Measurements from ENCODE around the gene RHBDL2. TPM values are rescaled to one million over a fixed set of nuclear protein-coding genes. Genes with fewer than 3 reads are reported as not detected.

The RHBDL2 gene
- total and polyA plus RNA-seq, 2 donors (not counting 3 experiments of a cell fraction or from before 2014, with no cell fraction given) = 0.06 to 1.4 TPM

GRCh38 chr1:38908821-38909220, 32.8 kb downstream of the RHBDL2 start:
- Histone ChIP-seq H3K9me3 (replicated peaks; ENCODE audit: control insufficient read depth, insufficient read depth, low read length) (no peaks in the 10 kb centered on the region), H3K4me1 (ENCODE audit: control insufficient read depth, extremely low read depth, insufficient read depth, low read length) (no peaks in the 10 kb centered on the region), H3K36me3 (ENCODE audit: control insufficient read depth in 2 of 2, extremely low read depth in 1 of 2, insufficient read depth in 2 of 2, low read length in 2 of 2) (no peaks in the 10 kb centered on the region), H3K27ac (ENCODE audit: insufficient read depth, low read depth, low read length) (no peak overlapping the region), H3K9ac (replicated peaks; ENCODE audit: extremely low read depth, insufficient read depth, low read length) (no peak overlapping the region), H4K20me1 (replicated peaks; ENCODE audit: control insufficient read depth, extremely low read depth, insufficient read depth, low read length) (no peaks in the 10 kb centered on the region), H2AFZ (ENCODE audit: low read depth, low read length) (no peak overlapping the region), H3K4me2 (ENCODE audit: insufficient read depth, low read length) (no peak overlapping the region), H3K9me1 (replicated peaks; ENCODE audit: control insufficient read depth, extremely low read depth, insufficient read depth, low read length) (no peaks in the 10 kb centered on the region), H3K27me3 (ENCODE audit: control insufficient read depth in 2 of 2, insufficient read depth in 2 of 2, low read length in 2 of 2) (no peaks in the 10 kb centered on the region), H3K4me3 (replicated peaks in 1 of 3; ENCODE audit: insufficient read depth in 1 of 3, low read depth in 1 of 3, low read length in 3 of 3) (no peak overlapping the region), H3K79me2 (ENCODE audit: control insufficient read depth, insufficient read depth, low read length) (no peaks in the 10 kb centered on the region)
- TF ChIP-seq CTCF (IDR thresholded peaks at IDR 0.05; ENCODE audit: extremely low read depth in 1 of 2, insufficient read depth in 1 of 2, low read depth in 1 of 2, low read length in 2 of 2) (no peak), MYC (IDR thresholded peaks at IDR 0.05; ENCODE audit: low read depth, low read length) (no peak), POLR2A (IDR thresholded peaks at IDR 0.05; ENCODE audit: low read depth, low read length) (no peak), POLR2AphosphoS5 (IDR thresholded peaks at IDR 0.05; ENCODE audit: insufficient read depth, low read depth, low read length) (no peak), FOS (IDR thresholded peaks at IDR 0.05; ENCODE audit: borderline replicate concordance, insufficient read depth, low read length) (no peak), GATA2 (IDR thresholded peaks at IDR 0.05; ENCODE audit: insufficient read depth, insufficient read length, low read depth, low read length) (no peak), JUN (IDR thresholded peaks at IDR 0.05; ENCODE audit: borderline replicate concordance, insufficient read depth, insufficient read length, low read depth) (no peak), MAX (IDR thresholded peaks at IDR 0.05; ENCODE audit: insufficient read depth, insufficient read length) (no peak), EZH2 (IDR thresholded peaks at IDR 0.05; ENCODE audit: borderline replicate concordance, low read depth, low read length, severe bottlenecking) (no peak)
- intact Hi-C loops (cut with micrococcal nuclease) (no loop called here), dilution Hi-C loops (cut with MboI; ENCODE audit: extremely low pct_ligation_motif_present, low sequenced_read_pairs) (no loop called here)
- BruUV-seq (replicated peaks) = no TSS peak
- CTCF ChIA-PET = interaction anchor here (0.8 kb wide), 1 partner anchor 27 kb away, joined by 6 read pairs; the partner anchor contains the start of gene GJA9
- FAIRE-seq = no peak
- DNase-seq (ENCODE audit: low read depth, low spot score) = no peak
- POLR2A ChIA-PET = no interaction called here
